Lower leg skin (tissue), 3 donors: Measurements from ENCODE around the gene DIP2C.

Experiments used
- CTCF ChIP-seq, 3 donors: fragments of 450-650 bp; IDR thresholded peaks; one replicate each; pipeline ENCODE4 v1.5.1; 2016; ENCODE audit warnings: antibody characterized with exemption in 3 of 3, mild to moderate bottlenecking in 3 of 3, moderate library complexity in 2 of 3
- POLR2A ChIP-seq, 2 donors: fragments of 450-650 bp; IDR thresholded peaks; one replicate each; pipeline ENCODE4 v1.6.1; 2016 to 2017; ENCODE audit warnings: antibody characterized with exemption in 2 of 2, mild to moderate bottlenecking in 1 of 2, moderate library complexity in 1 of 2

- no peak for TF ChIP-seq CTCF (IDR thresholded peaks at IDR 0.05)
- no peak for TF ChIP-seq POLR2A (IDR thresholded peaks at IDR 0.05)
These were observed 211.8 kb downstream of the DIP2C start for GRCh38 chr10:477620-478019.
